ENCODE measurements around the gene MAPK8IP2.
A peak's percentile ranks its signal among the peaks of the same experiment; 100 is the strongest.

The MAPK8IP2 gene

DNA sequence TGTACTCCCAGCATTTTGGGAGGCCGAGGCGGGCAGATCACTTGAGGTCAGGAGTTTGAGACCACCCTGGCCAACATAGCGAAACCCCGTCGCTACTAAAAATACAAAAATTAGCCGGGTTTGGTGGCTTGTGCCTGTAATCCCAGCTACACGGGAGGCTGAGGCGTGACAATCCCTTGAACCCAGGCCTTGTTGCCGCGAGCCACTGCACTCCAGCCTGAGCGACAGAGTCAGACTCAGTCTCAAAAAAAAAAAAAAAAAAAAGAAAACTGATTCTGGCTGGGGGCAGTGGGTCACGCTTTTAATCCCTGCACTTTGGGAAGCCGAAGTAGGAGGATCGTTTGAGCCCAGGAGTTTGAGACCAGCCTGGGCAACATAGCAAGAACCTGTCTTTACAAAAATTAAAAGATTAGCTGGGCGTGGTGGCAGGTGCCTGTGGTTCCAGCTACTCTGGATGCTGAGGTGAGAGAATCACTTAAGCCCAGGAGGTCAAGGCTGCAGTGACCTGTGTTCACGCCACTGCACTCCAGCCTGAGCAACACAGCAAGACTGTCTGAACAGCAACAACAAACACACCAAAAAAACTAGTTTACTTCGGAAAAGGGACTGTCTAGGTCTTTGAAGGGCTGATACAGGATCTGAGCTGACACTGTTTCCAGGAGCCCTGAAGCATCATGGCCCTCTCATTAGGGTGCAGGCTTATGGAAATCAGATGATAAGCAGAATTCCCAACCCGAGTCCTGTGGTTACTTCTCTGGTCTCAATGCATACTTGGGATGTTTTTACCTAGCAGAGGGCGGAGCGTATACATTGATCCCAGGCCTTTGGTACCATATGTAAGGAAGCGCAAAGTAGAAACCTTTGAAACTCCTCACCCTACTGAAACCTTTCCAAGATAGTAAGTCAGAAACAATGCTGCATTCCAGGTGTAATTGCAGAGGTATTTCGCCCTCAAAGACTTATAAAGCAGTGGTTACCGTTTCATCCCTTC is 16.2 kb upstream of the MAPK8IP2 start:
- no peaks in the 10 kb centered on the region for H3K9me3 ChIP-seq (ENCODE audit: control insufficient read depth, insufficient read depth, low read depth, low read length)
- no peak overlapping the region for H3K9ac ChIP-seq (ENCODE audit: low read length)
- no peak overlapping the region for H3K4me3 ChIP-seq (ENCODE audit: low read depth, low read length)
- peaks cover 6% of the 10 kb centered on the region; the same call in 1 of the 2 replicates for H3K4me1 ChIP-seq (ENCODE audit: control insufficient read depth, insufficient read depth, low read length)
- peaks cover 19% of the 10 kb centered on the region for H3K36me3 ChIP-seq (ENCODE audit: control insufficient read depth, insufficient read depth, low read length)
- no peaks in the 10 kb centered on the region for H3K27me3 ChIP-seq (ENCODE audit: control insufficient read depth, insufficient read depth, low read length)
- no peak overlapping the region for H3K27ac ChIP-seq (ENCODE audit: low read depth, low read length)

DNA sequence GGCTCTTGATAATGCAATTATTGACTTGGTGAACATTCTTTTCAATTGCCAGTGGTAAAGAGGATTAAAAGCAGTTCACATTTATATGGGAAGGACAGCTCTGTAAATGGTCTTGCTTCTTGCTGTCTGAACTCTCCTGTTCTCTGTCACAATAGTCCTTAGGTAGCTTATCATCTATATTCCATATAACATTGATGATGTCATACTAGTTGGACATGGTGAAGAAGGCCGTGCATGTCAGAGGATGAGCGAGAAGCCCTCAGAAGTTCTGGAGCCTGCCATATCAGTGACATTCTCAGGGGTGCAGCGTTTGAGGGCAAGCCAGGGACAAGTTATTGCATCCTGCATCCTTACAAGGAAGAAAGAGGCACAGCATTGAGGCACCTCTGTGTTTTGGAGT is 15.4 kb upstream of the MAPK8IP2 start:
- H3K4me1 ChIP-seq (ENCODE audit: control insufficient read depth, insufficient read depth, low read length), result peaks cover 6% of the 10 kb centered on the region; the same call in 1 of the 2 replicates
- H3K27me3 ChIP-seq (ENCODE audit: control insufficient read depth, insufficient read depth, low read length), result 0 out of 2 replicates have a peak, but pooled peaks cover 6% of the 10 kb centered on the region
- H3K9ac ChIP-seq (ENCODE audit: low read length), result no peak overlapping the region
- H3K36me3 ChIP-seq (ENCODE audit: control insufficient read depth, insufficient read depth, low read length), result peaks cover 10% of the 10 kb centered on the region
- no peak overlapping the region for H3K27ac ChIP-seq (ENCODE audit: low read depth, low read length)
- H3K9me3 ChIP-seq (ENCODE audit: control insufficient read depth, insufficient read depth, low read depth, low read length), result no peaks in the 10 kb centered on the region
- no peak overlapping the region for H3K4me3 ChIP-seq (ENCODE audit: low read depth, low read length)

DNA sequence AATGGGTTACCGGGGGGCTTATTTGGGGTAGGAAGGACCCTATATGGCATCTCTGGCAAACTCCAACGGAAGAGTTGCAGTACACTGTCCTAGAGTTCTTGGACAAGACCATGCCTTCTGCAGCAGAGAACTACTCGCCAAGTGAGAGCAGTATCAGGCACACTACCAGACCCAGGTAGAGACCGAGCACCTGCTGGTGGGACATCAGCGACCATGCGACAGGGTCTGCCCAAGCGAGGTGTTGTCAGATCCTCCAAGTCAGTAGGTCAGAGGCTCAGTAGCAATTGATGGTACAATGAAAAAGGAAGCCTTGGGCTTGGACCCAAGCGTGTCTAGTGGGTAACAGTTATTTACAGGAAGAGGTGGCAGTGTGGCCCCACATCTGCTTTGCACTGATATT is 14.8 kb upstream of the MAPK8IP2 start:
- Histone ChIP-seq H3K9ac (ENCODE audit: low read length) (no peak overlapping the region), H3K27ac (ENCODE audit: low read depth, low read length) (no peak overlapping the region), H3K36me3 (ENCODE audit: control insufficient read depth, insufficient read depth, low read length) (0 out of 2 replicates have a peak, but pooled peaks cover 7% of the 10 kb centered on the region), H3K27me3 (ENCODE audit: control insufficient read depth, insufficient read depth, low read length) (0 out of 2 replicates have a peak, but pooled peaks cover 6% of the 10 kb centered on the region), H3K4me1 (ENCODE audit: control insufficient read depth, insufficient read depth, low read length) (peaks cover 6% of the 10 kb centered on the region; the same call in 1 of the 2 replicates), H3K9me3 (ENCODE audit: control insufficient read depth, insufficient read depth, low read depth, low read length) (no peaks in the 10 kb centered on the region), H3K4me3 (ENCODE audit: low read depth, low read length) (no peak overlapping the region)

DNA sequence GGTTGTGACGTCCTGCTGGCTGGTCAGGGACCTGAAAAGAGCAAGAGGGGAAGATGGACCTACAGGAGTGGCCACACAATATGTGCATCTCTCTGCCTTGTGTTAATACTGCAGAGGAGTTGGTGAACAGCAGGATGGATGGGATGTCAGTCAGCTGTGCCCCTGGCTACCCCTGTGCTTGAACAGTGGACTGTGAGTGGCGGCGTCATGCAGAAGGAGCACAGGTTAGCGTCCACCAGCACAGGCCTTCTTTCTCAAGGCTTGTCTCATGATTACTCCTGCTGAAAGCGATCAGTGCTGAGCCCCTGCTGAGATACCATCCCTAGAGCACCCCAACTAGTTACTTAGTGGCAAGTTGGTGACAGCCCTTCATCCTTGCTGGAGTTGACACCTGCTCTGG is 14.2 kb upstream of the MAPK8IP2 start:
- no peak overlapping the region for H3K9ac ChIP-seq (ENCODE audit: low read length)
- H3K36me3 ChIP-seq (ENCODE audit: control insufficient read depth, insufficient read depth, low read length), result 0 out of 2 replicates have a peak, but pooled peaks cover under 1% of the 10 kb centered on the region
- H3K27me3 ChIP-seq (ENCODE audit: control insufficient read depth, insufficient read depth, low read length), result 0 out of 2 replicates have a peak, but pooled peaks cover 6% of the 10 kb centered on the region
- H3K4me3 ChIP-seq (ENCODE audit: low read depth, low read length), result no peak overlapping the region
- no peaks in the 10 kb centered on the region for H3K9me3 ChIP-seq (ENCODE audit: control insufficient read depth, insufficient read depth, low read depth, low read length)
- peaks cover 6% of the 10 kb centered on the region; the same call in 1 of the 2 replicates for H3K4me1 ChIP-seq (ENCODE audit: control insufficient read depth, insufficient read depth, low read length)
- no peak overlapping the region for H3K27ac ChIP-seq (ENCODE audit: low read depth, low read length)

DNA sequence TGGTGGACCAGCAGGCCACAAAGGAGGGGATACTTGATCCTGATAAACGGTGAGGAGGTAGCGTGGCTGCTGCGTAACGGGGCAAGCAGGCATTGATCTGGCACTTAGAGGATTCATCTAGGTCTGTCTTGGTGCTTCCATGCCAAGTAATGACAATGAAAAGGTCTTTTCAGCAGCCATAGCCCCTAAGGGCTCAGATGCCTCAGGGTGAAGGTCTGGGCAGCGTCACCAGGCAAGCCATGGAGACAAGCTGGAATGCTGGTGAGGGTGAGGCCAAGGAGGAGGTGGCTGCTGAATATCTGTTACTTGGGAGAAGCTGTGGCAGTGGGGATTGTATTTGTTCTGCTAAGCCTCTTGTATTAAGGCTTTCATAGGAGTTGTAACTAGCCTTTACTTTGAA is 13.2 kb upstream of the MAPK8IP2 start:
- Histone ChIP-seq H3K4me1 (ENCODE audit: control insufficient read depth, insufficient read depth, low read length) (0 out of 2 replicates have a peak, but pooled peaks cover 2% of the 10 kb centered on the region), H3K4me3 (ENCODE audit: low read depth, low read length) (no peak overlapping the region), H3K9ac (ENCODE audit: low read length) (no peak overlapping the region), H3K27ac (ENCODE audit: low read depth, low read length) (no peak overlapping the region), H3K27me3 (ENCODE audit: control insufficient read depth, insufficient read depth, low read length) (0 out of 2 replicates have a peak, but pooled peaks cover 6% of the 10 kb centered on the region), H3K9me3 (ENCODE audit: control insufficient read depth, insufficient read depth, low read depth, low read length) (no peaks in the 10 kb centered on the region), H3K36me3 (ENCODE audit: control insufficient read depth, insufficient read depth, low read length) (no peaks in the 10 kb centered on the region)

DNA sequence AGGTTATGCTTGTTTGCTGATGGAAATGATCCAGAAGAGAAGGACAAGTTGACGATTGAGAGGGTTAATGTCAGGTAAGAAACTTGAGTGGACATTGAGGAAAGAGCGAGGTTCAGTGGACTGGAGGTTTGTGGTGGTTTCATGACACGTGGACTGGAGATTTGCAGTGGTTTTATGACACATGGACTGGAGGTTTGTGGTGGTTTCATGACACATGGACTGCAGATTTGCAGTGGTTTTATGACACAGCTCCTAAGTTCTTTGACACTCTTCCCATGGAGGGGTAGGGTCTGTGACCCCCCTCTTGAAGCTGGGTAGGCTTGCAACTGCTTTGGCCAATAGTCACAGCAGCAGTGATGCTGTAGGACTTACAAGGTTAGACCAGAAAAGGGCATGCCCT is 5.4 kb upstream of the MAPK8IP2 start:
- H3K9ac ChIP-seq (ENCODE audit: low read length), result no peak overlapping the region
- H3K27ac ChIP-seq (ENCODE audit: low read depth, low read length), result no peak overlapping the region
- peaks cover 35% of the 10 kb centered on the region for H3K27me3 ChIP-seq (ENCODE audit: control insufficient read depth, insufficient read depth, low read length)
- H3K4me1 ChIP-seq (ENCODE audit: control insufficient read depth, insufficient read depth, low read length), result no peaks in the 10 kb centered on the region
- no peaks in the 10 kb centered on the region for H3K9me3 ChIP-seq (ENCODE audit: control insufficient read depth, insufficient read depth, low read depth, low read length)
- H3K36me3 ChIP-seq (ENCODE audit: control insufficient read depth, insufficient read depth, low read length), result no peaks in the 10 kb centered on the region
- no peak overlapping the region for H3K4me3 ChIP-seq (ENCODE audit: low read depth, low read length)

DNA sequence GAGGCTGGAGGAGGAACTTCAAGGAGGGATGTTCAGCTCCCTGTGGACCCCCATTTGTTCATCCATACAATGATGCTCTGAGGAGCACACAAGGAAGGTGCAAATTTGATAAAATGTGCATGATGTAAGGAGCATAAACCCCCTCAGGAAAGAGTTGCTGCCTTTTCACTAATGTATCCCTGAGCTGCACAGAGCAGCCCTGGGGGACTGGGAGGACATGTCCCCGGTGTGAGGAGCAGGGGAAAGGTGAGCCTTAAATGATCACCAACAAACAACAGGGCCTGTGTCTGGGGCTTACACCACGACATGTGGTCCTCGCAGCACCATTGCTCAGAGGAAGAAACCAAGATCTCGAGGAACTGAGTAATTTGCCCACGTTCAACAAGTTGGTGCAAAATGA is 3.5 kb upstream of the MAPK8IP2 start:
- no peak overlapping the region for H3K4me3 ChIP-seq (ENCODE audit: low read depth, low read length)
- peaks cover 3% of the 10 kb centered on the region; the same call in 1 of the 2 replicates for H3K4me1 ChIP-seq (ENCODE audit: control insufficient read depth, insufficient read depth, low read length)
- peaks cover 49% of the 10 kb centered on the region for H3K27me3 ChIP-seq (ENCODE audit: control insufficient read depth, insufficient read depth, low read length)
- H3K36me3 ChIP-seq (ENCODE audit: control insufficient read depth, insufficient read depth, low read length), result no peaks in the 10 kb centered on the region
- no peak overlapping the region for H3K27ac ChIP-seq (ENCODE audit: low read depth, low read length)
- no peaks in the 10 kb centered on the region for H3K9me3 ChIP-seq (ENCODE audit: control insufficient read depth, insufficient read depth, low read depth, low read length)
- H3K9ac ChIP-seq (ENCODE audit: low read length), result no peak overlapping the region

DNA sequence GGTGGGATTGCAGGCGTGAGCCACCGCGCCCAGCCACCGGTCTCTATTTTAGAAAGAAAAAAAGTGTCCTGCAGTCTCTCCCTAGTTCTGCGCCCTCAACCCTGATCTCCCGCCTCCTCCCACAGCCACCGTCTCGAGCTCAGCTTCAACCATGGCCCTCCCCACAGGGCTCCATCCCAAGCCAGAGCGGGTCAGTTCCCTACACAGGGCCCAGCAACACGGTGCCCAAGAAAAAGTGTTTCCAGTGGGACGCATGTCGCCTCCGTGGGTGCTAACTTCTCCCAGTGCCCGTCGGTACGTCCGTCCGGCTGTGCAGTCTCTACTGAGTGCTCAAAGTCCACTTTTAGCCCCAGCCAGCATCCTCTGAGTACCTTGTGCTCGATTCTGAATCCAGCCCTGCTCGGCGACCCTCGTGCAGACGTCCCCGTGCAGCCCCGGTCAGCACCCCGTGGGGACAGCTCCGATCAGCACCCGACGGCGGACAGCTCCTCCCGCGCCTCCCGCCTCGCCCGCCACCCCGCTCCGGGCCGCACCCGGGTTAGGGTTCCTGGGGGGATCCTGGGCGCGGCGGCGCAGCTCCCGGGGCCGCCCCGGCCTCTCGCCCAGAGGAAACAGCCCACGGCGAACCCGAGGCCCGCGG is 657 bp upstream of the MAPK8IP2 start:
- H3K4me3 ChIP-seq (ENCODE audit: low read depth, low read length), result no peak overlapping the region; the same call in 1 of the 2 replicates

DNA sequence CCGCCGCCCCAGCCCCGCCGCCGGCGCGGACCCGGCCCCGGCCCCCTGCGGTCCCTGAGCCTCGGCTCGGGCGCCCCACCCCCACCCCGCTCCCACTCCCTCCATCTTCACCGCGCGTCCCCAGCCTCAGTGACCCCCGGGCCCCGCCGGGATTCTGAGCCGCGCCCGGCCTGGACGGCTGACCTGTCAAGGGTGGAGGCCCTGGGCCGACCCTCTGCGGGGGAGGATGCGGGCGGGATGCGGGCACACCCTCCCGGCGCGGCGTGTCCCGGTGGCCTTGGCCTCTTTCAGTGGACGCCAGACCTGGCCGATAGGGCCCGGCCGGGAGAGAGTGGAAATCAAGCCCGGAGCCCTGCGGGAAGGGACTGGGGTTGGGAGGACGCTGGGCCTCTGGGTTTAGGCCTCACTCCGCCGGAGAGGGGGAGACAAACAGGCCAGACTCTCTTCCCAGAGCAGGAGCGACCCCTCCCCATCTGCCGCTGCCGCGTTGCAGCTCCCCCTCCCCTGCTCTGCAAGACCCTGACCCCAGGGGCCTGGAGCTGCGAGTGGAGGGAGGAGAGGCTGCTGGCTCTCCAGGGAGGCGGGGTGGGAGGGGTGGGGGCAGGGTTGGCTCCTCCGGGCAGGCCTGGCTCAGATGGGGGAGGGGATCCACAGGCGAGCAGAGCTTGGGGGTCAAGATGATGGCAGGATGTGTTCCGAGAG is 525 bp downstream of the MAPK8IP2 start:
- H3K27me3 ChIP-seq (ENCODE audit: control insufficient read depth, insufficient read depth, low read length), result peaks cover 88% of the 10 kb centered on the region
- peaks cover 3% of the 10 kb centered on the region; the same call in 1 of the 2 replicates for H3K4me1 ChIP-seq (ENCODE audit: control insufficient read depth, insufficient read depth, low read length)
- peak overlapping the region; percentile 43 for H3K4me3 ChIP-seq (ENCODE audit: low read depth, low read length)
- H3K27ac ChIP-seq (ENCODE audit: low read depth, low read length), result no peak overlapping the region
- H3K36me3 ChIP-seq (ENCODE audit: control insufficient read depth, insufficient read depth, low read length), result no peaks in the 10 kb centered on the region
- no peaks in the 10 kb centered on the region for H3K9me3 ChIP-seq (ENCODE audit: control insufficient read depth, insufficient read depth, low read depth, low read length)
- H3K9ac ChIP-seq (ENCODE audit: low read length), result no peak overlapping the region

More for the DNA sequence above, 657 bp upstream of the MAPK8IP2 start:
- no peaks in the 10 kb centered on the region for H3K9me3 ChIP-seq (ENCODE audit: control insufficient read depth, insufficient read depth, low read depth, low read length)
- no peak overlapping the region for H3K27ac ChIP-seq (ENCODE audit: low read depth, low read length)
- peaks cover 3% of the 10 kb centered on the region; the same call in 1 of the 2 replicates for H3K4me1 ChIP-seq (ENCODE audit: control insufficient read depth, insufficient read depth, low read length)
- H3K9ac ChIP-seq (ENCODE audit: low read length), result no peak overlapping the region
- no peaks in the 10 kb centered on the region for H3K36me3 ChIP-seq (ENCODE audit: control insufficient read depth, insufficient read depth, low read length)
- H3K27me3 ChIP-seq (ENCODE audit: control insufficient read depth, insufficient read depth, low read length), result peaks cover 76% of the 10 kb centered on the region

DNA sequence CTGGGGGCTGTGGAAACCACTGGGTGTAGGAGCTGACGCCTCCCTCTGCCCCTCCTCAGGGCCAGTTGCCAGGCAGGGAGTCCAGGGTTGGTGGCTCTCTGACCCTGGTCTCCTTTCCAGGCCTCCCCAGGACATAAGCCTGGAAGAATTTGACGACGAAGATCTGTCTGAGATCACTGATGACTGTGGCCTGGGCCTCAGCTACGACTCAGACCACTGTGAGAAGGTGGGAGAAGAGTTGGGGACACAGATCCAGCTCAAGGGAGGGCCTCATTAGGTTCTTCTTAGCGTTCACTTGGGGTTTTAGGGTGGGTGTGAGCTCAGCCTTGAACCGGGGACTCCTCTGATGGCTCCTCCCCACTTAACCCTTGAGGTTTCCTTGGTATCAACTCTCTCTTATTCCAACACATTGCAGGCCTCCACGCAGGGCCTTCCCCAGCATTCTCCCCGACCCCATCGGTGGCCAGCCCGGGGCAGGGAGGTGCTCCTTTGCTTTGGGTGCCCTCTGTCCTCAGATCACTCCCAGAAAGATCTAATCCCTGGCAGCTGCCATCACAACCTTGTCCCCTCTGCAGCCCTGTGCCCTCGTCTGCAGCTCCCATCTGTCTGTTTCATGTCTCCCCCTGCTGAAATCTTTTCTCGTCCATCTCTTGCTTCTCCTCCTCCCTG is 1.2 kb downstream of the MAPK8IP2 start:
- H3K36me3 ChIP-seq (ENCODE audit: control insufficient read depth, insufficient read depth, low read length), result no peaks in the 10 kb centered on the region
- no peak overlapping the region for H3K9ac ChIP-seq (ENCODE audit: low read length)
- peak overlapping the region; percentile 43; the same call in 1 of the 2 replicates for H3K4me3 ChIP-seq (ENCODE audit: low read depth, low read length)
- H3K9me3 ChIP-seq (ENCODE audit: control insufficient read depth, insufficient read depth, low read depth, low read length), result no peaks in the 10 kb centered on the region
- no peak overlapping the region for H3K27ac ChIP-seq (ENCODE audit: low read depth, low read length)
- H3K27me3 ChIP-seq (ENCODE audit: control insufficient read depth, insufficient read depth, low read length), result peaks cover 93% of the 10 kb centered on the region
- H3K4me1 ChIP-seq (ENCODE audit: control insufficient read depth, insufficient read depth, low read length), result peaks cover 3% of the 10 kb centered on the region; the same call in 1 of the 2 replicates

Data from HUES6 (cell line).